HG03095 (cell line): ENCODE results near the gene MDN1.

Experiments
- ATAC-seq: cut with Tn5 transposase; IDR thresholded peaks from one replicate; pipeline ENCODE4 v1.9.1; 2021; ENCODE audit warnings: moderate library complexity; ENCODE audit not compliant: unreplicated experiment

Gene MDN1

GRCh38 chr6:89611666-89612065, 207.9 kb downstream of the MDN1 start:
- ATAC-seq: no peak

- peak; percentile 69 for ATAC-seq
Observed at GRCh38 chr6:89610149-89610642, 209.4 kb downstream of the MDN1 start.

- no peak for ATAC-seq
Observed at GRCh38 chr6:89605861-89606260, 213.7 kb downstream of the MDN1 start.

- no peak for ATAC-seq
Observed at GRCh38 chr6:89604653-89605052, 214.9 kb downstream of the MDN1 start.

GRCh38 chr6:89602166-89602565, 217.4 kb downstream of the MDN1 start:
- no peak for ATAC-seq

GRCh38 chr6:89599727-89600126, 219.9 kb downstream of the MDN1 start:
- ATAC-seq: no peak

- no peak for ATAC-seq
Observed at GRCh38 chr6:89597988-89598387, 221.6 kb downstream of the MDN1 start.

- no peak for ATAC-seq
Observed at GRCh38 chr6:89597372-89597771, 222.2 kb downstream of the MDN1 start.

GRCh38 chr6:89596484-89596883, 223.1 kb downstream of the MDN1 start:
- peak; percentile 5 for ATAC-seq

GRCh38 chr6:89596056-89596455, 223.5 kb downstream of the MDN1 start:
- peak; percentile 97 for ATAC-seq
